Calu3 (cell line): ENCODE data around the gene NEK6. TPM values are rescaled to one million over a fixed set of nuclear protein-coding genes. Genes with fewer than 3 reads are reported as not detected.

Source experiments
- BruUV-seq: library from RNA; stranded (reverse); fragments of 400-500 nt; replicated peaks from 2 replicates; lab custom pipeline; 2021; lab: Mats Ljungman, UMichigan
- CTCF ChIA-PET: fragments of 300-600 bp; sonication (Branson Sonifier 250); formaldehyde crosslinking; loops from one replicate; lab custom pipeline; 2022; ENCODE audit warnings: antibody characterized with exemption; lab: Charles Lee
- DNase-seq: peaks from one replicate; pipeline ENCODE4 v3.0.0; 2022
- H3K27ac Mint-ChIP-seq: one replicate; pipeline ENCODE4 v1.8.0; 2022; ENCODE audit warnings: mixed read lengths; ENCODE audit not compliant: unreplicated experiment
- H3K27me3 Mint-ChIP-seq: one replicate; pipeline ENCODE4 v1.8.0; 2022; ENCODE audit warnings: mixed read lengths; ENCODE audit not compliant: unreplicated experiment
- H3K36me3 Mint-ChIP-seq: one replicate; pipeline ENCODE4 v1.8.0; 2022; ENCODE audit warnings: mild to moderate bottlenecking, moderate library complexity, mixed read lengths; ENCODE audit not compliant: insufficient read depth, unreplicated experiment
- H3K4me1 Mint-ChIP-seq: one replicate; pipeline ENCODE4 v1.8.0; 2022; ENCODE audit warnings: mild to moderate bottlenecking, low read depth, mixed read lengths; ENCODE audit not compliant: unreplicated experiment
- H3K4me3 Mint-ChIP-seq: one replicate; pipeline ENCODE4 v1.8.0; 2022; ENCODE audit warnings: mild to moderate bottlenecking, low read depth, moderate library complexity, mixed read lengths; ENCODE audit not compliant: unreplicated experiment
- H3K9me3 Mint-ChIP-seq: one replicate; pipeline ENCODE4 v1.8.0; 2022; ENCODE audit warnings: low read depth, mixed read lengths; ENCODE audit not compliant: unreplicated experiment
- CTCF ChIP-seq: fragments of 200-600 bp; IDR thresholded peaks from one replicate; pipeline ENCODE4 v1.8.0; 2022; ENCODE audit warnings: antibody characterized with exemption; ENCODE audit not compliant: unreplicated experiment
- intact Hi-C: fragments of 100-400 bp; cut with micrococcal nuclease; formaldehyde crosslinking; loops from one replicate; pipeline ENCODE4 v1.10.0; 2022; ENCODE audit not compliant: unreplicated experiment
- total RNA-seq: library from RNA; stranded (reverse); gene quantifications from 2 replicates; pipeline ENCODE4 v1.2.3, GENCODE V29; 2022

NEK6 gene
- total RNA-seq, 1 experiment from 2014 or later, result 43.0 TPM

- Mint-ChIP-seq H3K4me3 (no peak overlapping the region), H3K9me3 (no peaks in the 10 kb centered on the region), H3K36me3 (peaks cover 19% of the 10 kb centered on the region), H3K27ac (no peak overlapping the region), H3K4me1 (peaks cover 7% of the 10 kb centered on the region), H3K27me3 (no peaks in the 10 kb centered on the region)
- TF ChIP-seq CTCF, result no peak
- intact Hi-C loops, result loop anchor here (10.0 kb wide), 1 partner anchor 274 kb away; no protein-coding TSS in a partner anchor
- CTCF ChIA-PET, result interaction anchor here (0.5 to 0.6 kb wide), 2 partner anchors 36 to 295 kb away, joined by 3 read pairs; no protein-coding TSS in a partner anchor
- DNase-seq, result no peak
- BruUV-seq, result no TSS peak
Observed at GRCh38 chr9:124398191-124398935, 140.6 kb downstream of the NEK6 start.

- H3K27ac Mint-ChIP-seq, result no peak overlapping the region
- no peaks in the 10 kb centered on the region for H3K27me3 Mint-ChIP-seq
- intact Hi-C loops, result loop anchor here (10.0 kb wide), 1 partner anchor 275 kb away; no protein-coding TSS in a partner anchor
- CTCF ChIA-PET, result no interaction called here
- H3K4me1 Mint-ChIP-seq, result peaks cover under 1% of the 10 kb centered on the region
- BruUV-seq, result no TSS peak
- H3K36me3 Mint-ChIP-seq, result peaks cover 16% of the 10 kb centered on the region
- no peak overlapping the region for H3K4me3 Mint-ChIP-seq
- H3K9me3 Mint-ChIP-seq, result no peaks in the 10 kb centered on the region
- no peak for TF ChIP-seq CTCF
- DNase-seq, result no peak
Observed at GRCh38 chr9:124399323-124399967, 141.7 kb downstream of the NEK6 start.

- Mint-ChIP-seq H3K4me1 (no peaks in the 10 kb centered on the region), H3K27ac (no peak overlapping the region), H3K9me3 (no peaks in the 10 kb centered on the region), H3K4me3 (no peak overlapping the region), H3K36me3 (peaks cover 11% of the 10 kb centered on the region), H3K27me3 (no peaks in the 10 kb centered on the region)
- intact Hi-C loops, result loop anchor here (10.0 kb wide), 1 partner anchor 275 kb away; no protein-coding TSS in a partner anchor
- TF ChIP-seq CTCF, result no peak
- BruUV-seq, result no TSS peak
- CTCF ChIA-PET, result interaction anchor here (1.2 kb wide), 1 partner anchor 13 kb away, joined by 3 read pairs; no protein-coding TSS in a partner anchor
- no peak for DNase-seq
Observed at GRCh38 chr9:124399968-124400940, 142.5 kb downstream of the NEK6 start.

Other genes starting within 250 kb of the NEK6 start
- gene LHX2, start 246.2 kb upstream of the NEK6 start, total RNA-seq, result not detected in 2 replicates
- gene PSMB7, start 157.5 kb downstream of the NEK6 start, total RNA-seq, result 137 and 148 TPM in 2 replicates
- not detected in 2 replicates for gene ADGRD2, start 192.5 kb downstream of the NEK6 start, total RNA-seq
- 0.12 TPM in 1 of 2 replicates, not detected in the other for gene NR5A1, start 249.4 kb downstream of the NEK6 start, total RNA-seq